Measurements from ENCODE around the gene FBXL16.

The FBXL16 gene

GRCh38 chr16:733382-734207 lies 28.0 kb upstream of the FBXL16 start:
- H4K20me1 ChIP-seq (ENCODE audit: insufficient read depth, low read length) = peaks cover 9% of the 10 kb centered on the region
- H3K36me3 ChIP-seq (ENCODE audit: insufficient read depth, low read length) = peaks cover 76% of the 10 kb centered on the region
- H2AFZ ChIP-seq (ENCODE audit: low read depth, low read length) = no peak overlapping the region
- H3K9me3 ChIP-seq (ENCODE audit: insufficient read depth, low read length, severe bottlenecking) = no peaks in the 10 kb centered on the region
- H3K9ac ChIP-seq (ENCODE audit: low read depth, low read length) = no peak overlapping the region
- H3K79me2 ChIP-seq (ENCODE audit: insufficient read depth, low read length) = 0 out of 2 replicates have a peak, but pooled peaks cover 2% of the 10 kb centered on the region
- no peak overlapping the region for H3K4me3 ChIP-seq (ENCODE audit: low read depth in 1 of 2, low read length in 2 of 2)
- no peak overlapping the region for H3K4me2 ChIP-seq (ENCODE audit: insufficient read depth, low read length)
- H3K27me3 ChIP-seq (ENCODE audit: insufficient read depth, low read length, poor library complexity) = no peaks in the 10 kb centered on the region
- peak; percentile 29; the same call in 1 of the 3 replicates for ATAC-seq (ENCODE audit: insufficient read depth, low read depth)
- TF ChIP-seq CTCF (IDR thresholded peaks at IDR 0.05; ENCODE audit: borderline replicate concordance, extremely low read depth, low read length, poor library complexity, severe bottlenecking) (peak; percentile 49), EZH2 (IDR thresholded peaks at IDR 0.05; ENCODE audit: borderline replicate concordance, low read depth, low read length, severe bottlenecking) (no peak)
- H3K27ac ChIP-seq (ENCODE audit: low read length) = no peak overlapping the region
- no peaks in the 10 kb centered on the region for H3K4me1 ChIP-seq (ENCODE audit: insufficient read depth, low read length)
- no peak for DNase-seq

DNA sequence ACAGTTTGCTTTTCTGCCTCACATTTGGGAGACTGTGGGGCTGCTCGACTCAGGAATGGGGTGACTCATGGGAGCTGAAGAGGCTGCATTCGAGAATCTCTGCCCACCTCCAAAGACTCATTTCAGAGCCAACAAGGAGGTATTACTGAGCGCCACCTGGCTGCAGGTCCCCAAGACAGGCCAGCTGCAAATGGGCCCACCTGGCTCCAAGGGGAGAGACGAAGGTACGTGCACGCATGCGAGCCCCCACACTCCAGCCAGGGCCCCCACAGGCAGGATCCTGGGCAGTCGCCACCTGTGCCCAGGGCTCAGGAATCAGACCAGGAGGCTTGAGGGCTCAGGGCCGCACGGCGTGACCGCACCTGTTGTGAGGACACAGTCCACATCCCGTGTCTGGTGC lies 27.3 kb upstream of the FBXL16 start:
- Histone ChIP-seq H2AFZ (ENCODE audit: low read depth, low read length) (no peak overlapping the region), H4K20me1 (ENCODE audit: insufficient read depth, low read length) (peaks cover 9% of the 10 kb centered on the region), H3K36me3 (ENCODE audit: insufficient read depth, low read length) (peaks cover 74% of the 10 kb centered on the region), H3K4me1 (ENCODE audit: insufficient read depth, low read length) (no peaks in the 10 kb centered on the region), H3K27ac (ENCODE audit: low read length) (no peak overlapping the region), H3K4me2 (ENCODE audit: insufficient read depth, low read length) (no peak overlapping the region), H3K9ac (ENCODE audit: low read depth, low read length) (no peak overlapping the region), H3K79me2 (ENCODE audit: insufficient read depth, low read length) (0 out of 2 replicates have a peak, but pooled peaks cover 1% of the 10 kb centered on the region), H3K9me3 (ENCODE audit: insufficient read depth, low read length, severe bottlenecking) (no peaks in the 10 kb centered on the region), H3K27me3 (ENCODE audit: insufficient read depth, low read length, poor library complexity) (no peaks in the 10 kb centered on the region), H3K4me3 (ENCODE audit: low read depth in 1 of 2, low read length in 2 of 2) (no peak overlapping the region)
- TF ChIP-seq CTCF (IDR thresholded peaks at IDR 0.05; ENCODE audit: borderline replicate concordance, extremely low read depth, low read length, poor library complexity, severe bottlenecking) (peak; percentile 24), EZH2 (IDR thresholded peaks at IDR 0.05; ENCODE audit: borderline replicate concordance, low read depth, low read length, severe bottlenecking) (no peak)
- no peak for ATAC-seq (ENCODE audit: insufficient read depth, low read depth)
- DNase-seq = no peak

GRCh38 chr16:732332-732731 lies 26.7 kb upstream of the FBXL16 start:
- no peaks in the 10 kb centered on the region for H3K27me3 ChIP-seq (ENCODE audit: insufficient read depth, low read length, poor library complexity)
- TF ChIP-seq EZH2 (IDR thresholded peaks at IDR 0.05; ENCODE audit: borderline replicate concordance, low read depth, low read length, severe bottlenecking) (no peak), CTCF (IDR thresholded peaks at IDR 0.05; ENCODE audit: borderline replicate concordance, extremely low read depth, low read length, poor library complexity, severe bottlenecking) (no peak)
- H4K20me1 ChIP-seq (ENCODE audit: insufficient read depth, low read length) = peaks cover 9% of the 10 kb centered on the region
- H3K4me3 ChIP-seq (ENCODE audit: low read depth in 1 of 2, low read length in 2 of 2) = no peak overlapping the region
- peaks cover 6% of the 10 kb centered on the region for H3K4me1 ChIP-seq (ENCODE audit: insufficient read depth, low read length)
- ATAC-seq (ENCODE audit: insufficient read depth, low read depth) = no peak
- no peak overlapping the region for H3K4me2 ChIP-seq (ENCODE audit: insufficient read depth, low read length)
- no peak for DNase-seq
- H3K36me3 ChIP-seq (ENCODE audit: insufficient read depth, low read length) = peaks cover 68% of the 10 kb centered on the region
- no peaks in the 10 kb centered on the region for H3K79me2 ChIP-seq (ENCODE audit: insufficient read depth, low read length)
- no peak overlapping the region for H3K27ac ChIP-seq (ENCODE audit: low read length)
- H3K9me3 ChIP-seq (ENCODE audit: insufficient read depth, low read length, severe bottlenecking) = no peaks in the 10 kb centered on the region
- no peak overlapping the region for H2AFZ ChIP-seq (ENCODE audit: low read depth, low read length)
- H3K9ac ChIP-seq (ENCODE audit: low read depth, low read length) = no peak overlapping the region
